Stimulated activated CD8-positive, alpha-beta memory T cell treated with anti-CD3 and anti-CD28 coated beads, Interleukin-7, amount 100 ng/mL, for 48 hours (primary cell): ENCODE results near the gene HTRA2.

Experiments
- DNase-seq, 2 donors: peaks; one replicate each; pipeline ENCODE4 v3.0.0-alpha.2; 2020; ENCODE audit warnings: low read depth in 1 of 2; ENCODE audit errors: extremely low read depth in 1 of 2

Gene HTRA2

DNA sequence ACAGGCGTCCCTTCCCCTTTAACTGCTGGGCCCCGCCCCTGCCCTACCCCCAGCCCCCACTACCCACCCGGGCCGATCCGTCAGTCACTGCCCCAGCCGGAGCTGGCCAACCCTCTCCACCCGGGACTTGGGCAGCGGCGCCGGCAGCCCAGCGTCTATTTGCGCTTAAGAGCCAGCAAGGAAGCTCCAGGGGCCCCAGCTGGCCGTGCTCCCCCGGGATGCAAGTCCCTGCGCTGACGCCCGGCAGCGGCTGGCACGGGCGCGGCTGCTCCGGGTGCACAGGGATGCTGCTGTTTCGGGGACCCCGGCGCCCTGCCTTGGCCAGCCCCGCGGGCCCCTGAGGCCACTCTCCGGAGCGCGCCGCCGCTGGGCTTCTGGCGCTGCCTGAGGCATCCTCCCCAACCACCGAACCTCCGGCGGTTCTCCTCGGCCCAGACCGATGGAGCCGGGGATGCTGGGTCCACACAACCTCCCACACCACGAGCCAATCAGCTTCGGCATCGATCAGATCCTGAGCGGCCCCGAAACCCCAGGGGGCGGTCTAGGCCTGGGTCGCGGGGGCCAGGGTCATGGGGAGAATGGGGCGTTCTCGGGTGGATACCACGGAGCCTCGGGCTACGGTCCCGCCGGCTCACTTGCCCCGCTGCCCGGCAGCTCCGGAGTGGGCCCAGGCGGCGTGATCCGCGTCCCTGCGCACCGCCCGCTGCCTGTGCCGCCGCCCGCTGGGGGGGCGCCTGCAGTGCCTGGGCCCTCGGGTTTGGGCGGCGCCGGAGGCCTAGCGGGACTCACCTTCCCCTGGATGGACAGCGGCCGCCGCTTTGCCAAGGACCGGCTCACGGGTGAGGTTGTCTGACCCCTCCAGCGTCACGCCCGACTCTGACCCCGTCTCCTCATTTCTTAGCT lies 15.1 kb upstream of the HTRA2 start, which contains the start of gene TLX2:
Gene TLX2 (plus strand): TSS at position 83 of the 903 bp plus-strand sequence. CDS start 357 bp downstream, at position 440.
- no peak for DNase-seq

DNA sequence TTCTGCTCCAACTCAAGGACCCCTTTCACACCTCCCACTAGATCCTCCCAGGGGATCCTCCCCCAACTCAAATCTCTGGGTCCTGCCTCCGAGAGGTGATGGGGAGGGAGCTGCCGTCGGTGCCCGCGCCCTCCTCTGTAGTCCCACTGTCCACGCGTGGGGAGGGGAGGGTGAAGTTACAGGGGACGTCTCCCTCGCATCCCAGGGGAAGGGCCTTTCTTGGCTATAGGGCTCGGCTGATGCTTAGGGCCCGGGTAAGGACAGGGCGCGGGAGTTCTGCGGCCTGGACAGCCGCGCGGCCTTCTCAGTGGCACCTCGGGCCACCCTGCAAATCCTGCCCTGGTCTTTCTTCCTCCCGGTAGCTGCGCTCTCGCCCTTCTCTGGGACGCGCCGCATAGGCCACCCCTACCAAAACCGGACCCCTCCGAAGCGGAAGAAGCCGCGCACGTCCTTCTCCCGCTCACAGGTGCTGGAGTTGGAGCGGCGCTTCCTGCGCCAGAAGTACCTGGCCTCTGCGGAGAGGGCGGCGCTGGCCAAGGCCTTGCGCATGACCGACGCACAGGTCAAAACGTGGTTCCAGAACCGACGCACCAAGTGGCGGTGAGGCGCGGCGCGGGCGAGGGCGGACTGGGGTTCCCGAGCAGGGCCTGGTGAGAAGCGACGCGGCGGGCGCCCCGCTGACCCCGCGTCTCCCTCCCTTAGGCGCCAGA lies 14.3 kb upstream of the HTRA2 start:
- DNase-seq: no peak

DNA sequence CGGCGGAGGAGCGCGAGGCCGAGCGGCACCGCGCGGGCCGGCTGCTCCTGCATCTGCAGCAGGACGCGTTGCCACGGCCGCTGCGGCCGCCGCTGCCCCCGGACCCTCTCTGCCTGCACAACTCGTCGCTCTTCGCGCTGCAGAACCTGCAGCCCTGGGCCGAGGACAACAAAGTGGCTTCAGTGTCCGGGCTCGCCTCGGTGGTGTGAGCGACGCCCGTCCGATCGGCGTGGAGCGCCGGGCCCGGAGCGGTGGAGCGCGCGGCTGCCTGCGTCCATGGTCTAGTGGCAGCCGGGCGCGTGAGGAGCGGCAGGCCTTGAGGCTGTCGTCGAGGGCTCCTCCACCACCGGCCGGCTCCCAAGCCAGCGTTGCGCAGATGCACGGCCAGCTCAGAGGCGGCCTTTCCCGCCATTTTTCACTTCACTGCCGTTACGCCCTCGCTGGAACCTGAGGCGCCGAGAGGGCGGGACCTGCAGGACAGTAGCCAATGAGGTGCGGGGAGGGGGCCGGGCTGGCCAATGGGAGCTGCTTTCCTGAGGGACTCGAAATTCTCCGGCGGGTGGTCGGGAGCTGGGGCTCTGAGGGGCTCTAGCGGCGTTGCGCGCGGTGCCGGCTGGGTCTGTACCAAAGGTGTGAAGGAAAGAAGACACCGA lies 13.6 kb upstream of the HTRA2 start:
- DNase-seq: peak in 1 of 2 donors; percentile 71

DNA sequence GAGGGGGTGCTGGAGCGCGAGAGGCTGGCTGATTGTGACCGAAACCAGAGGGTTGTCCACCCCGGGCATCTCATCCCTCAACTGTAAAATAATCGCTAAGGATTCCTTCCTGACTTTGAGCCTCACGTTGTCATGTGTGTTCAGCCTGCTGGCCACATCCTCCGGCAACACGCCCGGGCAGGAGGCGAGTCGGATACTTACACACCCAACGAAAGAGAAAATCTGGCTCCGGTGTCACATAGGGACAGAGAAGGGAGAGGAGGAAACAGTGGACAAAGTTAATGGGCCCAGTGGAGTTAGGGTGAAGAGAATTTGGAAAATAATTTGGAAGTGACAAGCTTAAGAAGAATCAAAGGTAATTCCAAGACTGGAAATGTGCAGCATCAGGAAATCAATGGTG lies 13.1 kb upstream of the HTRA2 start:
- DNase-seq: no peak

DNA sequence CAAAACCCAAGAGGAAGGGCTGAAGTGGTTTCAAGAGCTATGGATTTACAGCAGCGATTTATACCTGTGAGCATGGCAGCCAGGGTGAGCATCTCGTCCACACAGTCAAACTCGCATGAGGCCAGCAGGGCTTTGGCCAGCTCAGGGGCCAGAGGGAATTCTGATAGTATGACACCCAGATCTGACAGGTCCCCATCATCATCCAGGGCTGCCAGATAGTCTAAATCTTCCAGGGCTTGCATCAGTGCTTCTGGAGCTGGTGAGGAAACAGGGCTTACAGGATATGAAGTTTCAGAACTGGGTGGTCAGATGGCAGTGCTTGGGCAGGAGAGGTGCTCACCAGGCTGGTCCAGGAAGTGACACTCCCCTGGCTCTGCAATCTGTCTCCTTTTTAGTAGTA lies 7.2 kb upstream of the HTRA2 start:
- no peak for DNase-seq

DNA sequence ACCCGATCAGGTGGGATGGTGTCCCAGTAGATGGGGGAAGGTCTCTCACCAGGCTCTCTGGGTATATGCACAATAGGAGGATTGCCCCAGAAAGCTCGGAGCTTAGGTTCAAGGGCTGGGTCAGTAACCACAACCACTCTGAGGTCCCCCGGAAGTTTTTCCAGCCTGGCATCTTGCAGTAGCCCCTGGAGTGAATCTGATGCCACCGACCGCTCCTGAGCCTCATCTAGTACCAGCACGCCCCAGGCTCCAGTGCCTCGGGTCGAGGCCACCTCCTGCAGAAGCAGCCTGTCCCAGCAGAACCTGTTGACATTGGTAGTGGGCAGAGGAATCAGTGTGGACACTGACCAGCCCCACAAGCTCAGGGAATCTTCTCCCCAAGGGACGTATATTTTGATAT lies 5.7 kb upstream of the HTRA2 start:
- no peak for DNase-seq

DNA sequence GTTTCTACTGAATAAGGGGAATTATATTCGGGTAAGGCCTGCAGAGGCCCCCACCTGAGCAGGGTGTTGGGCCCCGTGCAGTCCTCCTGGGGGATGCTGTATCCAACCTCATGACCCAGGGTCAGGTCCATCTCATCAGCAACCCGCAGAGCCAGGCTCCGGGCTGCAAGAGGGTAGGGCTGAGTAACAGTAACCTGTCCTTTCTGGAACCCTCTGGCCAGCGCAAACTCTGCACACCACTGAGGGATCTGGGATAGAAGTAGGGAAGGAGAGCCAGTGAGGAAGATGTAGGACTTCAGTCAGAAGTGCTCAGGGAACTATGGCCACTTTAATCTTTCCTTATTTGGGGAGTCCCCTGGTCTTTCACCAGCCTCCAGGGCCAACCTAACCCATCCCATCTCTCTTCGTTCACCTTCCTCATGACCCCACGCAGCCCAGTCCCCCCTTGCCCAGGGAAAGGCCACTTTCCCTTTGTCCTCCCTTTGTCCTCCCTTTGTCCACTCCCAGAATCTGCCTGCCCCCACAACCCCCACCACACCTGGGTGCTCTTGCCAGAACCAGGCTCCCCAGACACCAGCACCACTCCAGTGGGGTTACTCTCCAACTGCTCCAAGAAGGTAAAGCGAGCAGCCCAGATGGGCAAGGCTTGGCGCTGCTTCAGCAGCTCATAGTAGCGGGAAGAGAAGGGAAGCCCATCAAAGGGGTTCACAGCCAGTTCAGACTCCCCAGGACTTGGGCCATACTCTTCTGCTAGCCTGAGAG lies 4.6 kb upstream of the HTRA2 start:
- DNase-seq: no peak

DNA sequence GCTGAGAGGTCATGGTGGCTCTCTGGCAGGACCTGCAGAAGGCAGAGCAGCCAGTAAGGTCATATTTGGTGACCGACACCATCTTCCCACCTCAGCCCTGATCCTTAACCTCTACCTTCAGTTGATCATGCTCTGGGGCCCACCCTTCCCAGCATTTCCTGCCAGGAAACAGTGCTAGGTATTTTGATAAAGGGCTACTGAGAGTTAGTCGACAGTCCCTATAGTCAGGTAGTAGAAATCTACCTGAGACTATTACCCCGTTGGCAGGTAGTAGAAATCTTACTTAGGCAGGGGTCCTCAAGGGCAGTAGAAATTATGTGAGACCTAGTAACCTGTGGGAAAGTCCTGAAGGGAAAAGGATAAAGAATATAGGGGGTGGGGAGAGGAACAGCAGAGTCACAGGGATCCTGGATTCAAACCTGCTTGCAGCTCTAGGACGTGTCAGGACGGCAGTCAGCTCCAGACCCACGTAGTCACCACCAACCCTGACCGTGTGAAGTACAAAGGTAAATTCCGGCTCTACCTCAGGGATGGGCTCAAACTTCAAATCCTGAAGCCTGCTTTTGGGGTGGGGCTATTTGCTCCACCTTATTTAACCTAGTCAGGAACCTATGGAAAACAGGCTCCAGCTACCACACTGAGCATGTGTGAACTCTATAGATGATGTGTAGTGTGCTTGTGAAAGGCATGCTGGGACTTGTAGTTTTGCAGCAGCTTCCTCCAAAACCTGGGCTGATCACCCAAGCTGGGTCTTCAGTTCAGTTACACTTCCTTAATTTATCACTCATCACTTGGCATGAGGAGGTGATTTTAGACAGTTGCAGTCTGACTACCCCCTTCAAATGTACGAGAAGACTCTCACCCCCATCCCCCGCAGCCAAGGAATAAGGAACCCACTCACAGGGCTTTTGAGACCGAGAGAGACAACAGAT lies 3.8 kb upstream of the HTRA2 start, which contains the start of gene DQX1:
Gene DQX1 (minus strand): TSS at position 515 of the 932 bp plus-strand sequence. CDS start 502 bp downstream, at position 13.
- DNase-seq: no peak

DNA sequence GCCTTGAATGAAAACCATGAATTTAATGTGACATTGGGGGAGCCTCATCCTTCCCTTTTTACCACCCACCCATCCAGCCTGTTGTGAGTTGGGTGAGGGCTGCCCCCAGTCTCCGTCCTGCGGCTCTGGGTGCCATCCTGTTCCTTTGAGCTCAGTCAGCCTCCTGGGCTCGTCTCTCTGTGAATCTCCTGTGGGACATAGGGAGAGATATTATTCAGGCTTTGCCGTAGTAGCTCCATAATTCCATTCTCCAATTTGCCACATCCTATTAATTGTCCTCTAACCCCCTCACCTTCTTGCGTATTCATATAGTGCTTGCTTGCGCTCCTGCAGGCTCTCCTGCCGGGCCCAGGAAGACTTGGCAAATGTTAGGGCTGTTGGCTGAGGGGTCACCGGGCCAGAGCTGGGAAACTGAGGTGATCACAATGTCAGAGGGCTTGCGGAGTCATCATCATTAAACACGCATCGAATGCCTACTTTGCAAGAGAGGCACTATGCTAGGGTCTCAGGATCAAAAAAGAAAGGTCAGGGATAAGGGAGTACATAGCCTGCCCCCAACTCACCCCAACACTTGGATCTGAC lies 3.0 kb upstream of the HTRA2 start:
- DNase-seq: no peak

DNA sequence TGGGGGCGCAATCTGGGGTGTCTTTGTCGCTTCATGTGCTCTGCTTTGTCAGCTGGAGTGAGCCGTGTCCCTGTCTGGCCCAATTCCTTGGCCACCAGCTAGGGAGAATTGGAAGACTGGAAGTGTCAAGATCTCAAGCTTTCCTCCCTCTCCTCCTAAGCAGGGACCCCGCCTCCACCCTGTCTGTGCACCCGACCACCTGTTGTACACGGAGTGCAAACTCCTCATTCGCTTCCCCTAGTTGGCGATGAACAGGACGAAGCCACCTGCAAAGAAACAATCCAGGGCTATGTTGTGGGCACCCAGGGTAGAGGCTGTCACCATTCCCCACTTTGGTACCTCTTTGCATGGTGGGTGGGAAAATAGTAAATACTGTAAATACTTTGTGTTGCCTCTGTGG lies 2.0 kb upstream of the HTRA2 start:
- no peak for DNase-seq

DNA sequence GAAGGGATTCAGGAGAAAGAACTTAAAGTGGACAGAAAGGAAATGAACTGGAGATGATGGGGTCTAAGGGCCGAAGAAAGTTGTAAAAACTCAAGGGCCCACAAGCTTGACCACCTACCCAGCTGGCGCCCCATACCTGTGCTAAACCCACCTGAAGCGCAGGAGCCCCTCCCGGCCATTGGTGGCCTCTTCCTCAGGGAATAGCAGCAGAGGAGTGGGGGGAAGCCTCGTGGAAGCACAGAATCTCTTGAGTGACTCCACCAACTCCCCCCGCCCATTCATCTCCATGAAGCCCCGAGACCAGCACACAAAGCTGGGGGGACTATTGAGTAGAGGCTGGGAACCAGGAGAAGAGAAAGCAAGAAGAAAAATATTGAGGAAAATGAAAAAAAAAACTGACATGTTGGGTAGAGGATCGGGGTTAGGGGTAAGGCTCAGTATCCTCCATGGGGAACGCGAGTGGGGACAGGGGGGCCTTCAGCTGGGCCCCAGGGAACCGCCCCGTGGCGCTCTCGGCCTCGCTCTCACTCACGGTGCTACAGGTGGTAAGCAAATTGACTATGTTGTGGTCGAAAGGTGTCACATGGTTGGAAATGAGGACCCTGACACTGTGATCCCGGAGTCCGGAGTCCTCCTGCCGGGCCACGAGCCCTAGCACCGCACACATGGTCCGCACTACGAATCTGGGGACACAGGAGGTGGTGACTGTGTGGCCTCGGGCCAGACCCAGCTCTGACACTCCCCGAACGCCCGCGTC lies 955 bp upstream of the HTRA2 start:
- DNase-seq: no peak

DNA sequence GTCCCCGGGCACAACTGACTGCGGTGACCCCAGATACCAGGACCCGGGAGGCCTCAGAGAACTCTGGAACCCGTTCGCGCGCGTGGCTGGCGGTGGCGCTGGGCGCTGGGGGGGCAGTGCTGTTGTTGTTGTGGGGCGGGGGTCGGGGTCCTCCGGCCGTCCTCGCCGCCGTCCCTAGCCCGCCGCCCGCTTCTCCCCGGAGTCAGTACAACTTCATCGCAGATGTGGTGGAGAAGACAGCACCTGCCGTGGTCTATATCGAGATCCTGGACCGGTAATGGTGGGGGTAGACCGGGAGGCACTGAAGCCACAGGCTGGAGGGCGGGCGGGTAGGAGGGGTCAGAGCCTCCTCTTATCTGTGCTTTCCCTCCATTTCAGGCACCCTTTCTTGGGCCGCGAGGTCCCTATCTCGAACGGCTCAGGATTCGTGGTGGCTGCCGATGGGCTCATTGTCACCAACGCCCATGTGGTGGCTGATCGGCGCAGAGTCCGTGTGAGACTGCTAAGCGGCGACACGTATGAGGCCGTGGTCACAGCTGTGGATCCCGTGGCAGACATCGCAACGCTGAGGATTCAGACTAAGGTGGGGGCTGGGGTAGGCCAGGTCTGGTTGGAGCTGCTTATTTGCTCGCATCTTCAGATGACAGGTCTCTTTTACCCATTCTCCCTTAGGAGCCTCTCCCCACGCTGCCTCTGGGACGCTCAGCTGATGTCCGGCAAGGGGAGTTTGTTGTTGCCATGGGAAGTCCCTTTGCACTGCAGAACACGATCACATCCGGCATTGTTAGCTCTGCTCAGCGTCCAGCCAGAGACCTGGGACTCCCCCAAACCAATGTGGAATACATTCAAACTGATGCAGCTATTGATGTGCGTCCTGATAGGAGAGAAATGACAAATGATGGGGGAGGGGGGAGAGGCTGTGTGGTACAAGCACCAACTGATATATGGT lies 780 bp downstream of the HTRA2 start:
- no peak for DNase-seq

DNA sequence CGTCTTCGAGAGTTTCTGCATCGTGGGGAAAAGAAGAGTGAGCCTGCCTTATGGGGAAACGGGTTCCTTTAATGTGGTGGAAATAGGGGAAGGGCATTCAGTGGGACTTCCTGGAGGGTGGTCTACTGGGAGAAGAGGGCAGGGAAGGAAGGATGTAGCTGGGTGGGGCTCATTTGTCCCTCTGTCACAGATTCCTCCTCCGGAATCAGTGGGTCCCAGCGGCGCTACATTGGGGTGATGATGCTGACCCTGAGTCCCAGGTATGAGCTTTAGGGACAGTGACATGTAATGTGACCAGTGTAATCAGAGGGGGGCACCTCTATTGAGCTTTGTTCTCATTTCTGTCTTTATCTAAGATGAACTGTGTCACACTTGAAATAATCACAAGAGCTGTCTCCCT lies 1.9 kb downstream of the HTRA2 start:
- no peak for DNase-seq

DNA sequence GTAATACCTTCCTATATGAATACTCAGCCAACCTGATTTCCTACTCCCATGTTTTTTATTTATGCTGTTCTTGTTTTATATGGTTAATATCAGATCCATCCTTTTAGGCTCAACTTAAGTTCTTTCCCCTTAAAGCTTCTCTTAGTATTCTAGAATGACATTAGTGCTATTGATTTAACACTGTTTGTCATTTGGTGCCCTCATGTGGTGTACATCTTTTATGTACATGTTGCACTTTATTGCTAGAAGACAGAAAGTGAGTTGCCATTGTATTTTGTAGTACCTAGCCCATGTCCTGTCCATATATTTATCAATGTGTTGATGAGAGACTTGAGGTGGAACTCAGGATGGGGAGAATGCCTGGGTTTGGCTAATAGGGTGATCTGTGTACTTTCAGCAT lies 2.5 kb downstream of the HTRA2 start:
- no peak for DNase-seq

DNA sequence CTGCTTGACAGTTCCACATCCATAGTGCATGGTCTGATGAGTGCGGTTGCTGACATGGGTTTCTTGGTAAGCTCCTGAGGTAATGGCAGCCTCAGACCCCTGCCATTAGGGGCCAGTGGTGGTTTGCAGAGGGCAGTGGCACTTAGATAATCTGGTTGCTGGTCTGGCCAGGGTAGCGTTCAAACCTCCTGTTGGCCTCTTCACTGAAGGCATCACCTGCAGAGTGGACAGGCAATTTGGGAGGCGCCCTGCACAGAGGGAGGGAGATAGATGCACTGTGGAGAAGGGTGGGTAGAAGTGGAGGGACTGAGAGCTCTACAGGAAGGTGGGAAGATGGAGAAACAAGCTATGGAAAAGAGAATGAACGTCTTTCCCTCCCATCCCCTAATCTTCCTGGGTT lies 3.7 kb downstream of the HTRA2 start:
- no peak for DNase-seq

DNA sequence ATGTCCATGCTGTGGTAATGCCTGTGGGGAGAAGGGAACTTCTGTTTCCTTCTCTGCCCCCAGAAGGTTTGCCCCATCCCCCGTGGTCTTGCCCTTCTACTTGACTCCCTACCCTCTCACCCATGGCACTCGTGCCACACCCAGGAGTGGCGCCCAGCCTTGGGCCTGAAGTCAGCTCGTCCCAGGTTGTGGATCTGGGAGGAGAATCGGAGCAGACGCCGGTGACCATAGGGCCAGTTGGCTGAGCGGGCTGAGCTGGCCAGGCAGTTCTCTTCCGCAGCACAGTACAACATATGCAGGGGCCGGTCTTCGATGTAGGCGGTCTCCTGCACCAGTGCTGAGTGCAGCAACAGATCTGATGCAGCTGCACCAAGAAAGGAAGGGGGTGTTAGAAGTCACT lies 4.7 kb downstream of the HTRA2 start:
- DNase-seq: no peak

DNA sequence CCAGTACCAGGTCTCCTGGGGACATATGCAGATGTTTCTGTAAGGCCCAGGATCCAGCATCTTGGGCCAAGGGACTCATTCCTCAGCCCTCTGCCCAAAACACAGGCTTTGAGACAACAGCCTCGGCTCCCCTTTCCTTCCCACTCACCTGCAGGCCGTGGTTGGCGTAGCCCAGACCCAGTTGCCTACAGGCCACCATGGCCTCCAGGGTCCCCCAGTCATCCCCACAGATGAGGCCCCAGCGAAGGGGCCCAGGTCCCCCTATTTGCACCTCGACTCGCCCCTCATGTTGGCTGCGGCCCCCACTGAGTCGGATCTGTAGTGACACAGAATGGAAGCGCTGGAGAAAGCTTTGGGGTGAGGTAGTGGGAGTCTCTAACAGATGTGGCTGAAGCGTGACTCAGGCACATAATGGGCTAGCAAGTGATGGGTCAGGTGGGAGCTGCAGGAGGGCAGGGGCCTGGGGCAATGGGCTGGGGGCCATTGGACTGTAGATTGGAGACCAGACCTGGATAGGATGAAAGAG lies 5.8 kb downstream of the HTRA2 start:
- DNase-seq: no peak
